CD4-positive, alpha-beta T cell treated with Interleukin-12 subunit alpha and Interleukin-12 subunit beta, for 1 hour (primary cell): Measurements from ENCODE around the gene XRCC6.
"Not testable (repeated sequence)": the region's sequence is repeated elsewhere in the genome, so short reads cannot be mapped to it uniquely, and the experiment has no call there.

Experiments used
- DNase-seq: peaks from one replicate; pipeline ENCODE4 v3.0.0-alpha.2; 2020

Gene XRCC6

DNA sequence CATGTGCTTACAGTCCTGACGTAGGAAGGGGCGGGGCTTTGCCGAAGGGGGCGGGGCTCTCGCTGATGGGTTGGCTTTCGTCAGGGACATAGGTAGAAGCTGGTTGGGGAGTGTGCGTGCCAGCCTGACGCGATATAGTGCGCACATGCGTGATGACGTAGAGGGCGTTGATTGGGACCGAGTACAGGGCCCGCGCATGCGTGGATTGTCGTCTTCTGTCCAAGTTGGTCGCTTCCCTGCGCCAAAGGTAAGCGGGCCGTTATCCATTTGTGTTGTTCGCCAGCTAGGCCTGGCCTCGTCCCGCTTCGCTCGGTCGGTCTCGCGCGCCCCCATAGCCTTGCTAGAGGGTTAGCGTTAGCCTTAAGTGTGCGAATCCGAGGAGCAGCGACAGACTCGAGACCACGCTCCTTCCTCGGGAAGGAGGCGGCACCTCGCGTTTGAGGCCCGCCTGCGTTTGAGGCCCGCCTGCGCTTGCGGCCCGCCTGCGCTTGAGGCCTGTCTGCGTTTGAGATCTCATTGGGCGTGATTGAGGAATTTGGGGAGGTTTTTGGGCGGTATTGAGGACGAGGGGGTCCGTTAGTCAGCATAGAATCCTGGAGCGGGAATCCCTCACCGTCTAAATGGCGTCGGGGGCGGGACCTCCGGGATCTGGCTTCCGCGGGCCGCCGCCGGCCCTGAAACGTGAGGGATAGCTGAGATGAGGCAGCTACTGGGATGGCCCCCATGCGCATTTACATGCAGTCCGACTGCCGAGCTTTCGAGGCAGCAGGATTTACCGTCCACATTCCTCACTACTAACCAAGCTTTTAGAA, at the start of gene XRCC6:
TSS of gene XRCC6 (plus strand) at position 197 of the 812 bp plus-strand sequence. CDS start 710 bp downstream, outside the sequence.
- peak; percentile 100 for DNase-seq

DNA sequence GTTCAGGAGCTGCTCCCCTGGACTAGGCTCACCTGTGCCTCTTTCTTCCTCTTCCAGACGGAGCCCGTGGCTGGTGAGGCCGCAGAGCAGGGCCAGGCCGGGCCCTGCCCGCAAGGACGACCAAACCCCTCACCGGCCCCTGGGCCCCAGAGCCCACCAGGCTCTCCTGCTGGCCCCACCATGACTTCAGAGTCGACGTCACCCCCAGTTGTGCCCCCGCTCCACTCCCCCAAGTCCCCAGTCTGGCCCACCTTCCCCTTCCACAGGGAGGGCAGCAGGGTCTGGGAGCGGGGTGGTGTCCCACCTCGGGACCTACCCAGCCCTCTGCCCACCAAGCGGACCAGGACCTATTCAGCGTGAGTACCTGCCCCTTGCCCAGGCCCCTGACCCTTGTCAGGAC, 49.3 kb upstream of the XRCC6 start:
- no peak for DNase-seq

DNA sequence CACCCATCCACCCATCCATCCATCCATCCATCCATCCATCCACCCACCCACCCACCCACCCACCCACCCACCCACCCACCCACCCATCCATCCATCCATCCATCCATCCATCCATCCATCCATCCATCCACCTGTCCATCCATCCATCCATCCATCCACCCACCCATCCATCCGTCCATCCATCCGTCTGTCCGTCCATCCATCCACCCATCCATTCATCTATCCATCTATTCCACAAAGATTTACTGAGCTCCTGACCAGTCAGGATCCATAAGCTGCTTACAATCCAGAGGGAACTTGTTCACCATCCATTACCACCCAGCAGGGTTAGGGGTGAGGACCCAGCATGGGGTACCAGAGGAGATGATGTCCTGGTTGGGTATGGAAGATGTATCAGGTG, 48.8 kb upstream of the XRCC6 start:
- DNase-seq: not testable (repeated sequence)

DNA sequence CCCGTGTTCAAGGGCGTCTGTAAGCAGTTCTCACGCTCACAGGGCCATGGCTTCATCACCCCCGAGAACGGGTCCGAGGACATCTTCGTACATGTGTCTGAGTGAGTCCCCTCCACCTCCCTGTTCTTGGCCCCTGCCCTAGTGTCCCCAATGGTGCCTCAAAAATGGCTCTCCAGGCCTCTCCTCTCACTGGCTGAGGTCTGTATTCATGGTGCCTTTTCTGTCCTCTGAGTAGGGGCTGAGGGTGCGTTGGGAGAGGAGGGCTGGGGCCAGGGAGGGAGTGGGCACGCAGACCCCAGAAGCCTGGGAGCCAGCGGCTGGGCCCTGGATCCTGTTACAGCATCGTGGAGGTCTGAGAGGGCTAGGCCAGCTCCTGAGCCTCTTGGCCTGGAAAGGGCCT, 47.4 kb upstream of the XRCC6 start:
- no peak for DNase-seq

DNA sequence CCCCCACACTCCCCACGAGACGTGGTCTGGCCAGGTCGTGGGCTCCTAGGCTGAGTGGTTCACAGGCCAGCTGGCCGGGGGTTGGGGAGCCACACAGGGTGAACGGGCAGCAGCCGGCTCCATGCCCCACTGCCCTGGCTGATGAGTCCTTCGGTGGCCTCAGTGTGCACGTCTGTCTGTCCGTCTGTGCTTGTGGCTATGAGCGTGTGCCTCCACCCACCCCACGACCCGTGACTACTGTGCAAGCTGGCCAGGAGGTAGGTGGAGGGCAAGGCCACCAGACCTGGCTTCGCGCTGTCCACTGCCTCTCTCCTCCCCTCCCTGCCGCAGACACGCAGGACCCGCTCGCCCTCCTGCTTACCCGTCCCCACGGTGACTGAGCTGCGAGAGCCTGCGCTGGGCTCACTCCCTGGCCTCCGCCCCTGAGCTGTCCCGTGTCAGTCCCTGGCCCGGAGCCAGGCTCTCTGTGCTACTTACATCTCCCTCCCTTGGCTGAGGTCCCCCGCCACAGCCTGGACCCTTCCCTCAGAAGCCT, 46.2 kb upstream of the XRCC6 start:
- DNase-seq: no peak

DNA sequence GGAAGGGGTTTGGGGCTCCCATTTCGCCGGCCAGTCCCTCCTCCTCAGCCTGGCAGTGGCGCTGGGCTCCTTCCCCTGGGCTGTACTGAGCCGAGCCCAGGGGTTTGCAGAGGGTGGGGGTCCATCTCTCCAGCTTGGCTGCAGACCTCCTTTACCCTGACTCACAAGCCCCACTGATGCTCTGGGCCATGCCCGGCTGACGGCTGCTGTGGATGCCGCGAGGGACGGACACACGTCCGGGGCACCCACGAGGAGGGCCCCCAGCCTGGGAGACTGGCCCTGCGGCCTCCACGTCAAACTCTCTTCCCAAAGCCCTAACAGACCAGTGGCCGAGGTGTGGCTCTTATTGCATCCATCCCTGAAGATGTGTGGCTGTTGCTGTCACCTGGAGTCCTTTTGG, 45.6 kb upstream of the XRCC6 start:
- DNase-seq: no peak

DNA sequence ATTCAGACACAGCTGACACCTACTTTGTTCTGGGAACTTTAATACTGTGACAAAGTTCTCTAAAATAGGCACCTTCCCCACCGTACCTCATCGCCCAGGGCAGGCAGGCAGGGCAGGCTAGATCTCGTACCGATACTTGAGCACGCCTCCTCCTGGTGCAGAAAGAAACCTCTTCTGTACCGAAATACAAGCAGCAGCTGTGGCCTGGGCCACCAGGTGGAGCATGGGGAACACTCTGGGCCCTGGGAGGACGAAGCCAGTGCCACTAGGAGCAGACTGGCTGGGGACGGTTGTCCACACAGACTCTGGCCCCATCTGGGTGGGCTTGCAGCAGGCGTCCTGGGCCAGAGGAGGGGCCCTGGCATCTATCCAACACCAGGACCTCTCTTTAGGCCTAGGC, 44.2 kb upstream of the XRCC6 start:
- DNase-seq: peak; percentile 38

DNA sequence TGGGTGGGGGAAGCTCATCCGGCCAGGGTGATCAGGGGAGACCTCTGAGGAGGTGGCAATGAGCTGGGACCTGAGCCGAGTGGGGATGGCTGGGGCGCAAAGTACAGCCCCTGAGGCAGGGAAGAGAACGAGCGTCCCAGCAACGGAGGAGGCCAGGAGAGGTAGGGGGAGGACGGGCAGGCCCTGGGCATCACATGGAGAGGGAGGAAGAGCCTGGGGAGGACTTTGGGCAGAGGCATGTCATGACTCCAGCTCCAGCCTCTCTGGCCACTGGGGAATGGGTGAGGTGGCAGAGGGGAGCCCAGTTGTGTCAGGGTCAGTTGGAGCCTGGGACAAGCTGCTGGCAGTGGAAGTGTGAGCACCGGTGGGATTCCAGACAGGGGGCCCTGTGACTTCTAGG, 43.0 kb upstream of the XRCC6 start:
- DNase-seq: no peak

DNA sequence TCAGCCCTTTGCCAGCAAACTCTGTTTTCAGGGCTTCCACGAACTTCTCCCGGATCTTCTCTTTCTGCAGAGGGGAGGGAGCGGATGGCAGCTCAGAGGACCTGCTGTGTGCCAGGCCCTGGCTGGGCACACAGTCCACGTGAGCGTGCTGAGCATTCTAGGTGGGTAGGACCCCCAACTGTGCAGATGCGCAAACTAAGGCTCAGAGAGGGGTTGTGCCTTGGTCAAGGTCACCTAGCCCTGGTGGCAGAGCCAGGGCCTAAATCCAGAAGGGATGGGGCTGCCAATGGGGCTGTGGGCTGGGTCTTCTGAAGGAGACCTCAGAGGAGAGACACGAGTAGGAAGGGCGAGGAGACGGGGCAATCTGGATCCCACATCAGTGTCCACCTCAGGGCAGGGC, 42.3 kb upstream of the XRCC6 start:
- DNase-seq: no peak

DNA sequence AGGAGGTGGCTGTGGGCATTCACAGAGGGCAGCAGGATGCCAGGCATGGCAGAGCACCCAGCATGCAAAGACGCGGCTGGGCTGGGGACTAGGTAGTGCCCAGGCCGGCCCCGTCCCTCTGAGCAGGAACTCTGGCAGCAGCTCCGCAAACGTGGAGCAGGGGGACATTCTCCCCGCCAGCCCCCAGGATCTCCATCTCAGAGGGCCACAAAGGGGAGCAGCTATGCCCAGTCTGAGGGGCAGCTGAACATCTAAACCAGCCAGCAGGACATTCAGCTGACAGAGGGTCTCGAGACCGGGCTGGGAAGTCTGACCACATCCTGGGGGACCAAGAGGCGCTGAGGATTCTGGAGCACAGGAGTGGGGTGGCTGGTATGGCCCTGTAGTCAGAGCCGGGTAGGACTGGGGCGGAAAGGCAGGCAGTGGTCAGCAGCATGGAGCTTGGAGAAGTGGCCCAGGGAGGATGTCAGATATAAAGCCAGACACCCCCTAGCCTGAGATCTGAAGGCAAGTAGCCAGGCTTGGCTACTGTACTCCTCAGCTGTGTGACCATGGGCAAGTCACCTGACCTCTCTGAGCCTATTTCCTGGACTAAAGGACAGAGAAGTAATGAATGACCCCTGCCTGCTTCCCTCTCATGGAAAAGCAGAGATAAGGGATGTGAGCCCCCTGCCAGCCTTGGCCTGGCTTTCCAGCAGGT, 41.6 kb upstream of the XRCC6 start:
- no peak for DNase-seq

DNA sequence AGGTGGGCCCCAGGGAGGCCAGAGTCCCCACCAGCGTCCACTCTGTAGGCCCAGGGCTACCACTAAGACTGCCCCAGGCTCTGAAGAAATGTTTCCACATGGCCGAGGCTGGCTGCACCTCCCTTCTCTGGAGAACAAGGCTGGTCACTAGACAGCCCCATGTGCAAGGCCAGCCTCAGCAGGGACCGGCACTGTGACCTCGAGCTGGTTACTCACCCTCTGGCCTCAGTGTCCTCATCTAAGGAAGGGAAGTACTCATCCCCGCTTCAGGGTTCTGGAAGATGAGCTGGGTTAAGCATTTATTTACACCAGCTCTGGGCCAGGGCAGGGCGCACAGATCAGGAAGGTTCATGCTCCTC, 41.1 kb upstream of the XRCC6 start:
- no peak for DNase-seq

DNA sequence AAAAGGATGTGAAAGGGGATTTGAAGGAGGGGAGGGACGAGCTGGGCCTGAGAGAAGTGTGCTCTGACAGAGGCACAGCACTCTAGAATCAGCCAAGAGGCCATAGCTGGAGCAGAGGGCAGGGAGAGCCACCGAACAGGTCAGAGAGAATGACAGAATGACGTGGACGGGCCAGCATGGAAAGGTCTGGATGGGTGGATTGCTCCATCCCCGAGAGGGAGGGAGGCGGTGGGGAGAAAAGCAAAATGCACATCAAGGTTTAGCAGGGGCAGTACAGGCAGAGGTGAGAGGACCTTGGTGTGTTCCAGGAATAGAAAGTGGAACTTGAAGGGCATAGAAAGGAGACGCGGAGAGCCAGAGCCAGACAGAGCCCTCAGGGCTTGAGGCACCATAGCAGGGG, 38.4 kb upstream of the XRCC6 start:
- no peak for DNase-seq

DNA sequence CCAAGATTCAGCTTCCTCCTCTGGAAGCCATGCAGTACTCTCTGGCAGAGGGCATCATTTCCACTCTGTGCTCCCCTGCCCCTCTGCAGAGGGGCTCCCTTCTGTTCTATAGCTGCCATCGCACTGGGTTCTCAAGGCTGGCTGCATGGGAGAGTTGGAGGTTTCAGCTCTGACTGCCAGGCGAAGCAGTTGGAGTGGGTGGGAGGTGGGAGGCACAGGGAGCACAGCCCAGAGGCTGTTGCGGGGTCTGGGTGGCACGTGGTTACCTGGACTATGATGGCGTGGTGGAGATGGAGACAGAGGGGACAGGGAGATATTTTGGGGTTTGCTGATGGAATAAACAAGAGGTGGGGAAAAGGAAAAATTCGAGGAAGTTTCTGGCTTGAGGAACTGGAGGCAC, 36.2 kb upstream of the XRCC6 start:
- DNase-seq: no peak

DNA sequence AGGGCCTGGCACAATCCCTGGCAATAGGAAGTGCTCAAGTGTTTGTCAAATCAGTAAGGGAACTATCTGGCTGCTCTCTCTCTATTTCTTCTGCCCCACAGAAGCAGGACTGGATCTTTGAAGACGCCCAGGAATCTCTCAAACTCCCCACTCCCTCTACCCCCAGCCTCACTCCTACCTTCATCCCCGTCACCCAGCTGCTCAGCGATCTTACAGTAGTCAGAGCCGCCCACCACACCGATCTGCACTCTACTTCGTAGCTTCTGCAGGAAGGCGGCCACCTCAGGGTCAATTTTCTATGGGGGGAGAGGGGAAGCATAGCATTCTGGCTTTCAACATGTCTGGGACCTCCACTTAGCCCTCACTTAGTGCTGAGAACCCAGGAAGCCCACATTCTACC, 35.2 kb upstream of the XRCC6 start:
- DNase-seq: no peak

DNA sequence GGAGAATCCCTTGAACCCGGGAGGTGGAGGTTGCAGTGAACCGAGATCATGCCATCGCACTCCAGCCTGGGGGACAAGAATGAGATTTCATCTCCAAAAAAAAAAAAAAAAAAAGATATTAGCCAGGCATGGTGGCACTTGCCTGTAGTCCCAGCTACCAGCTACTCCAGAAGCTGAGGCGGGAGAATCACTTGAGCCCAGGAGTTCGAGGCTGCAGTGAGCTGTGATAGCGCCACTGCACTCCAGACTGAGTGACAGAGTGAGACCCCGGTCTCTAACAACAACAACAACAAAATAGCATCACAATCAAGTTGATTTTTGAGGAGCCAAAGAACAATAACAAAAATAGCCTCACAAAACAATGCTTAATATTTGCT, 33.8 kb upstream of the XRCC6 start:
- DNase-seq: no peak

DNA sequence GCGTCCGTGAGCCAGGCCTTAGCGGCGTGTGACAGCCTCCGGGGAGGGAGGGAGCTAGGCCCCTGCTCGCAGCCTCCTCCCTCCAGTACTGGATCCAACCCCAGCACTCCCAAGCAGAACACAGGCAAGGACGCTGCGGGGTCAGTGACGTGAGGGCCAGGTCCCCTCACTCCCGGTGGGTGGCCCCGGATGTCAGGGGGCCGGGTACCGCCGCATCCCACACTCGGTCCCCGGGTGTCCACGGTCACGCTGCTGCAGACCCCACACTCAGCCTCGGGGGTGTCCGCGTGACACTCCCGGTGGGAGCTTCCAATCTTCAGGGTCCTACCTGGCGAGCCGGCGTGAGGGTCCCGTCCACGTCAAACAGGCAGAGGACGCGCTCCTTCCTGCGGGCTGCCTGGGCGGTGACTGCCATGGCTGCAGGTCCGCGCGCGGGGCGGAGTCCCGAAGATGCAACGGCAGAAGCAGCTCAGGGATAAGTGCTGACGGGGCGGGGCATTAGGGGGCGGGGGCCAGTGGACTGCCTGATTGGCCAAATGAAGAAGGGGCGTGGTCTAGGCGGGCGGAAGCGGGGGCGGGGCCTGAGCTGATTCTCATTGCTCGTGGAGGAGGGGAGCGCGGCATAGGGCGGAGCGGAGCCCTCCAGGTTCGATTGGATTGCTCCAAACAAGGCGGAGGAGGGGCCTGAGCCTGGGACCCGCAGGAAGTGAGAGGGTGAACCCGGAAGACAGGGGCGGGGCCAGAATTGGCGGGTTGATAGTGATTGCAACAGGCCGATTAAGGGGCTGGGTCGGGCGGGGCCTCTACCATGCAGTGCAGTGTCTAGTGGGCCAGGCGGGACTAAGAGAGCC, 31.5 kb upstream of the XRCC6 start, which contains the start of gene PMM1:
TSS of gene PMM1 (minus strand) at position 450 of the 851 bp plus-strand sequence. CDS start at position 415, 35 bp downstream.
- DNase-seq: peak; percentile 100

DNA sequence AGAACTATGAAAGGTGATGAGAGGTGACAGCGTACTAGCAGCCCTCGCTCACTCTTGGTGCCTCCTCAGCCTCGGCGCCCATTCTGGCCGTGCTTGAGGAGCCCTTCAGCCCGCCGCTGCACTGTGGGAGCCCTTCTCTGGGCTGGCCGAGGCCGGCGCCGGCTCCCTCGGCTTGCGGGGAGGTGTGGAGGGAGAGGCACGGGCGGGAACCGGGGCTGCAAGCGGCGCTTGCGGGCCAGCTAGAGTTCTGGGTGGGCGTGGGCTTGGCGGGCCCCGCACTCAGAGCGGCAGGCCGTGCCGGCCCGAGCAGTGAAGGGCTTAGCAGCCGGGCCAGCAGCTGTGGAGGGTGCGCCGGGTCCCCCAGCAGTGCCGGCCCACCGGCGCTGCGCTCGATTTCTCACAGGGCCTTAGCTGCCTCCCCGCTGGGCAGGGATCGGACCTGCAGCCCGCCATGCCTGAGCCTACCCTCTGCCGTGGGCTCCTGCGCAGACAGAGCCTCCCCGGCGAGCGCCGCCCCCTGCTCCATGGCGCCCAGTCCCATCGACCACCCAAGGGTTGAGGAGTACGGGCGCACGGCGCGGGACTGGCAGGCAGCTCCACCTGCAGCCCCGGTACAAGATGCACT, 27.6 kb upstream of the XRCC6 start:
- DNase-seq: not testable (repeated sequence)

DNA sequence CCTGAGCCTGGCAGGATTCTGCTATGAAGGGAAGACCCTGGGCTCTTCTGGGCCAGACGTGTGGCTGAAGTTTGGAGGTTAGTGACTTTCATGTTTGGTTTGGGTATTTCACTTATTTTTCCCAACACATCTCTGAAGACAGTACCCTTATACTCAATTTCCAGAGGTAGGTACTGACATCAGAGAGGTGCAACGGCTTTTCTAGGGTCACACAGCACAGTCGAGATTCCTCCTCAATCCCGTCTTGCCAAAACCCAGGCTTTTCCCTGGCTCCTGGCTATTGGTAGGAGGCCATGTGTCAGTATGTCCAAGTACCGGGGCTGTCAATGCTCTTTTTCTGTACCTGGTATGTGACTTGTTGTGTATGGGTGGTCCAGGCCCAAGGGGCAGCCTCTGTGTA, 25.4 kb upstream of the XRCC6 start:
- DNase-seq: no peak

DNA sequence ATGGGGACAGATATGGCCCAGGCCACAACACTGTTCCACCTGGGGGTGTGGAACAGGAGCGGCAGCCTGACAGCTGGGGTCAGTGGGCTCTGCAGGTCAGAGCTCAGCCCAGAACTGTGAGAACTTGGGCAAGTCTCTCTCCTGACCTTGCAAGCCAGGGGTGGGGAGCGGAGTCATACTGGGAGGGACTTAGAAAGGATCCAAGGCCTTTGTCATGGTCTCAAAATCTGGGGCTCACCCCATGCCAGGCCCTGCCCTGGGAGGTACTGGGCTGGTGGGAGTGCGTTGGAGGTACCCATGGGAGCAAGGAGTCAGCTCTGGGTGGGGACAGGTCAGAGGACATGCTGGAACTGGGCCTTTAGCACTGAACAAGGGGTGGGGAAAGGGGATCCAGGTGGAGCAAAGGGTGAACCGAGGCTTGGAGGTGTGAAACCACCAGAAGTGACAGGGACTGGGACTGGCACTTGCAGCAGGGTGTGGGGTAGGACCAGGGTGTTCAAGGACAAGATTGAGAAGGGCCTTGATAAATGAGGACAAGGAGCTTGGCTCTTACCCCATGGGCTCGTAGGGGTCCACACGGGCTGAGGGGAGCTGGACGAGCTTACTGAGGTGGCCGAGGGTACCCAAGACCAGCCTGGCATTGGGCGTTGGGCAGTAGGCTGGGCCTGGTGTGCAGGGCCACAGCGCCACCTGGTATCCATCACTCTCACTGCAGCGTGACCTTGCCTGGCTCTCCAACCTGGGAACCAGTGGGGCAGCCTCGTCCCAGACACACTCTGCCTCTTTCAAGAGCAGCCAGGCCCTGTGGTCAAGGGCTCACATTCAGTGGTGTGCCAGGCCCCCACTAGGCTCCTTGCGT, 24.1 kb upstream of the XRCC6 start:
- DNase-seq: peak; percentile 39

DNA sequence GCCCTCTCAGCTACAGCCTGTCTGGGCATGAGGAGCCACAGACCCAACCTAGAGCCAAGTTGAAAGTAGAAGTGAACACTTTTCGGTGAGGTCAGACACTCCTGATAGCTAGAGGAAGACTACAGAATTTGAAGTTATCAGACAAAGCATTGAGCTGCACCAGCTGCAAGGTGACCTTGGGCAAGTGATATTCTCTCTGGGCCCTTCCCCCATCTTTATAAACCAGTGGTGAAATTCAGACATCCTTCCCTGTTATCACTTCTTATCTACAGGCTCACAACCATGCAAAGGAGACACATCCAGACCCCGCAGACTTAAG, 23.5 kb upstream of the XRCC6 start:
- no peak for DNase-seq

DNA sequence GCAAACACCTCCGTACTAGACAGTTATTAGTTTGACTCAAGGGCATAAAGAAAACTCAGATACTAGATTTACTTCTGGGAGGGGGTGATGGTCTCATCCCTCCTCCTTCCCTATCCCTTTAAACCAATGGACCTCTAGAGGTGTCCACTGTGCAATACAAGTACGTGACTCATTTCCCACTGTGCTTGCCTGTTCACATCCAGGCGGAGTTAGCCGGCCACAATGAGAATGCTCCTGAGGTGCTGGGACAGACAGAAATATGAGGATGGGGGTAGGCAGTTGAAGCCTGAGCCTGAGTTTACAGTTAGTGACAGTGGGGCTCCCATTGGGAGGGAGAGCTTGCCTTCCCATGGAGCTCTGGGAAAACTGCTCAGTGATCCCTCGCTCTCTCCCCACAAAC, 23.0 kb upstream of the XRCC6 start:
- no peak for DNase-seq
